Islet precursor cell (in vitro differentiated cells): ENCODE measurements around the gene PIP5K1C.

Experiments used
- DNase-seq: peaks from one replicate; pipeline ENCODE4 v3.0.0-alpha.2; 2018

The PIP5K1C gene

GRCh38 chr19:3721131-3721886, 21.0 kb upstream of the PIP5K1C start:
- peak; percentile 98 for DNase-seq

GRCh38 chr19:3720349-3720917, 20.2 kb upstream of the PIP5K1C start:
- no peak for DNase-seq

- no peak for DNase-seq
Measured at GRCh38 chr19:3719868-3720267, 19.6 kb upstream of the PIP5K1C start.

- DNase-seq, result no peak
Measured at GRCh38 chr19:3716147-3716668, 15.9 kb upstream of the PIP5K1C start.

- no peak for DNase-seq
Measured at GRCh38 chr19:3712663-3713611, 12.7 kb upstream of the PIP5K1C start.

GRCh38 chr19:3710265-3710812, 10.1 kb upstream of the PIP5K1C start:
- DNase-seq, result no peak

GRCh38 chr19:3708207-3708931, 8.1 kb upstream of the PIP5K1C start, which contains the start of gene TJP3:
TSS of gene TJP3 (plus strand) at chr19:3708384. CDS start at chr19:3728433, 20,049 bp downstream.
- no peak for DNase-seq

GRCh38 chr19:3707868-3708206, 7.6 kb upstream of the PIP5K1C start:
- DNase-seq, result no peak

GRCh38 chr19:3701200-3701599, 932 bp upstream of the PIP5K1C start:
- DNase-seq, result no peak

- no peak for DNase-seq
Measured at GRCh38 chr19:3699741-3700241, 477 bp downstream of the PIP5K1C start.

- DNase-seq, result no peak
Measured at GRCh38 chr19:3698974-3699740, 1.1 kb downstream of the PIP5K1C start.

- no peak for DNase-seq
Measured at GRCh38 chr19:3698386-3698950, 1.8 kb downstream of the PIP5K1C start.

GRCh38 chr19:3697671-3698385, 2.4 kb downstream of the PIP5K1C start:
- no peak for DNase-seq

GRCh38 chr19:3697094-3697493, 3.2 kb downstream of the PIP5K1C start:
- DNase-seq, result no peak

- no peak for DNase-seq
Measured at GRCh38 chr19:3696660-3696995, 3.6 kb downstream of the PIP5K1C start.

- DNase-seq, result no peak
Measured at GRCh38 chr19:3695986-3696659, 4.1 kb downstream of the PIP5K1C start.

- DNase-seq, result no peak
Measured at GRCh38 chr19:3695124-3695733, 5.0 kb downstream of the PIP5K1C start.

GRCh38 chr19:3694361-3695123, 5.7 kb downstream of the PIP5K1C start:
- DNase-seq, result no peak
